A549 (cell line): ENCODE data around the gene PPID.

Experiments
- EP300 ChIP-seq, 2 experiments: fragments of >200 bp; sonication (Bioruptor Twin); formaldehyde crosslinking; IDR thresholded peaks; 2 replicates in 1 of 2; 3 replicates in 1 of 2; pipeline ENCODE4 v1.6.1; 2016 to 2017
- GATA3 ChIP-seq: IDR thresholded peaks from 2 replicates; pipeline ENCODE4 v1.6.1; 2012; ENCODE audit warnings: borderline replicate concordance
- HDAC2 ChIP-seq: fragments of 200-600 bp; sonication (generic); IDR thresholded peaks from 2 replicates; pipeline ENCODE4 v1.6.1; 2016
- JUNB ChIP-seq: fragments of >200 bp; sonication (Bioruptor Twin); formaldehyde crosslinking; IDR thresholded peaks from 2 replicates; pipeline ENCODE4 v1.6.1; 2016
- MAFK ChIP-seq: fragments of 450-650 bp; IDR thresholded peaks from 2 replicates; pipeline ENCODE4 v1.6.1; 2014; ENCODE audit not compliant: partially characterized antibody
- MYC ChIP-seq: IDR thresholded peaks from 2 replicates; pipeline ENCODE4 v1.6.1; 2012; ENCODE audit warnings: mild to moderate bottlenecking, inconsistent platforms, low read length, improper control_type of control experiment, borderline replicate concordance
- POLR2A ChIP-seq: IDR thresholded peaks from 2 replicates; pipeline ENCODE4 v1.6.1; 2012; ENCODE audit warnings: mild to moderate bottlenecking, low read length
- POLR2AphosphoS2 ChIP-seq: conservative IDR thresholded peaks from 2 replicates; pipeline ENCODE4 v1.6.1; 2012; ENCODE audit warnings: low read length, improper control_type of control experiment, inconsistent platforms
- RNF2 ChIP-seq: fragments of 200-600 bp; sonication (generic); IDR thresholded peaks from 2 replicates; pipeline ENCODE4 v1.6.1; 2016; ENCODE audit warnings: low read depth, mild to moderate bottlenecking, antibody characterized with exemption, moderate library complexity, borderline replicate concordance
- SREBF2 ChIP-seq: fragments of 450-650 bp; IDR thresholded peaks from 2 replicates; pipeline ENCODE4 v1.6.1; 2014; ENCODE audit warnings: mild to moderate bottlenecking, moderate library complexity
- TF ChIP-seq, protein P1 (sequence below): fragments of >200 bp; sonication (Bioruptor Twin); formaldehyde crosslinking; IDR thresholded peaks from 3 replicates; pipeline ENCODE4 v1.5.1; 2016
- TF ChIP-seq, protein P2 (sequence below): fragments of 450-650 bp; IDR thresholded peaks from 2 replicates; pipeline ENCODE4 v1.6.1; 2014; ENCODE audit warnings: antibody characterized with exemption

DNA sequence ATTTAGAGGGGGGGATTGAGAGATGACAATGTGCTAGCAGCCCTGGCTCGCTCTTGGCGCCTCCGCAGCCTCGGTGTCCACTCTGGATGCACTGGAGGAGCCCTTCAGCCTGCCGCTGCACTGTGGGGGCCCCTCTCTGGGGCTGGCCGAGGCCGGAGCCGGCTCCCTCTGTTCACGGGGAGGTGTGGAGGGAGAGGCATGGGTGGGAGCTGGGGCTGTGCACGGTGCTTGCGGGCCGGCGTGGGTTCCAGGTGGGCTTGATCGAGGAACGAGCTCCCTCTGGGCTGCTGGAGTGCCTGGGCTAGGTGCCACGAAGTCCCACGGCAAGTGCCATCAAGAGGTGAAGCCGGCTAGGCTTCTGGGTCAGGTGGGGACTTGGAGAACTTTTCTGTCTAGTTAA is 58.4 kb downstream of the PPID start:
- no peak for TF ChIP-seq POLR2AphosphoS2
- no peak for TF ChIP-seq JUNB
- TF ChIP-seq, protein P1, sequence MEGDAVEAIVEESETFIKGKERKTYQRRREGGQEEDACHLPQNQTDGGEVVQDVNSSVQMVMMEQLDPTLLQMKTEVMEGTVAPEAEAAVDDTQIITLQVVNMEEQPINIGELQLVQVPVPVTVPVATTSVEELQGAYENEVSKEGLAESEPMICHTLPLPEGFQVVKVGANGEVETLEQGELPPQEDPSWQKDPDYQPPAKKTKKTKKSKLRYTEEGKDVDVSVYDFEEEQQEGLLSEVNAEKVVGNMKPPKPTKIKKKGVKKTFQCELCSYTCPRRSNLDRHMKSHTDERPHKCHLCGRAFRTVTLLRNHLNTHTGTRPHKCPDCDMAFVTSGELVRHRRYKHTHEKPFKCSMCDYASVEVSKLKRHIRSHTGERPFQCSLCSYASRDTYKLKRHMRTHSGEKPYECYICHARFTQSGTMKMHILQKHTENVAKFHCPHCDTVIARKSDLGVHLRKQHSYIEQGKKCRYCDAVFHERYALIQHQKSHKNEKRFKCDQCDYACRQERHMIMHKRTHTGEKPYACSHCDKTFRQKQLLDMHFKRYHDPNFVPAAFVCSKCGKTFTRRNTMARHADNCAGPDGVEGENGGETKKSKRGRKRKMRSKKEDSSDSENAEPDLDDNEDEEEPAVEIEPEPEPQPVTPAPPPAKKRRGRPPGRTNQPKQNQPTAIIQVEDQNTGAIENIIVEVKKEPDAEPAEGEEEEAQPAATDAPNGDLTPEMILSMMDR = no peak
- TF ChIP-seq GATA3 = no peak
- TF ChIP-seq, protein P2, sequence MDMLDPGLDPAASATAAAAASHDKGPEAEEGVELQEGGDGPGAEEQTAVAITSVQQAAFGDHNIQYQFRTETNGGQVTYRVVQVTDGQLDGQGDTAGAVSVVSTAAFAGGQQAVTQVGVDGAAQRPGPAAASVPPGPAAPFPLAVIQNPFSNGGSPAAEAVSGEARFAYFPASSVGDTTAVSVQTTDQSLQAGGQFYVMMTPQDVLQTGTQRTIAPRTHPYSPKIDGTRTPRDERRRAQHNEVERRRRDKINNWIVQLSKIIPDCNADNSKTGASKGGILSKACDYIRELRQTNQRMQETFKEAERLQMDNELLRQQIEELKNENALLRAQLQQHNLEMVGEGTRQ = no peak
- no peak for TF ChIP-seq MYC
- no peak for TF ChIP-seq POLR2A
- no peak for TF ChIP-seq RNF2
- no peak for TF ChIP-seq EP300 (IDR thresholded peaks at IDR 0.05)
- no peak for TF ChIP-seq MAFK
- no peak for TF ChIP-seq HDAC2
- TF ChIP-seq SREBF2 = no peak
